Small intestine (tissue), 16 donors: Measurements from ENCODE around the gene KCNH1. TPM values are rescaled to one million over a fixed set of nuclear protein-coding genes. Genes with fewer than 3 reads are reported as not detected.

ENCODE experiments used
- DNase-seq, 2 donors: peaks; one replicate each; pipeline versions ENCODE4 v3.0.0 to v3.0.0-alpha.2; 2013
- FAIRE-seq: peaks from 2 replicates; lab custom pipeline; 2012; peaks lifted over from hg19 to GRCh38; lab: Jason Lieb, UNC
- H3K27ac ChIP-seq, 3 donors: one replicate each; pipeline ENCODE4 v1.5.1; 2013; ENCODE audit warnings: low read length in 2 of 3, mild to moderate bottlenecking in 2 of 3, control low read depth in 1 of 3, inconsistent platforms in 1 of 3, low read depth in 1 of 3, moderate library complexity in 1 of 3
- H3K27me3 ChIP-seq, 3 donors: one replicate each; pipeline ENCODE4 v1.6.1; 2013; ENCODE audit warnings: low read length in 3 of 3, inconsistent platforms in 1 of 3; ENCODE audit not compliant: control insufficient read depth in 3 of 3, insufficient read depth in 3 of 3
- H3K36me3 ChIP-seq, 3 donors: one replicate each; pipeline ENCODE4 v1.6.1; 2013; ENCODE audit warnings: low read length in 3 of 3, inconsistent platforms in 1 of 3, low read depth in 1 of 3, mild to moderate bottlenecking in 1 of 3, moderate library complexity in 1 of 3; ENCODE audit not compliant: control insufficient read depth in 3 of 3, insufficient read depth in 2 of 3
- H3K4me1 ChIP-seq, 3 donors: one replicate each; pipeline ENCODE4 v1.6.1; 2013; ENCODE audit warnings: low read length in 2 of 3, inconsistent platforms in 1 of 3, low read depth in 1 of 3, mild to moderate bottlenecking in 1 of 3, moderate library complexity in 1 of 3; ENCODE audit not compliant: control insufficient read depth in 3 of 3, insufficient read depth in 2 of 3
- H3K4me3 ChIP-seq, 3 donors: one replicate each; pipeline ENCODE4 v1.5.1; 2013; ENCODE audit warnings: low read length in 3 of 3, control low read depth in 1 of 3, inconsistent platforms in 1 of 3, low read depth in 1 of 3, mild to moderate bottlenecking in 1 of 3, moderate library complexity in 1 of 3
- H3K9me3 ChIP-seq, 2 donors: one replicate each; pipeline ENCODE4 v1.6.1; 2013; ENCODE audit warnings: low read depth in 1 of 2, low read length in 1 of 2; ENCODE audit not compliant: control insufficient read depth in 2 of 2, insufficient read depth in 1 of 2
- WGBS, 3 donors: extraction: QIAGEN DNeasy Blood & Tissue Kit; methylation state at CpG; one replicate each; pipeline ENCODE4 v1.1.7; 2013; 5-methylcytosine and 5-hydroxymethylcytosine counted together
- long read RNA-seq, 10 donors: transcript quantifications; one replicate each; lab custom pipeline, GENCODE V29; 2026
- polyA plus RNA-seq, 4 donors: library from polyadenylated mRNA; stranded (reverse) in 3 of 4; unstranded in 1 of 4; fragments of 200-250 nt in 3 of 4; fragments of 120-200 nt in 1 of 4; gene quantifications; one replicate each; pipeline versions ENCODE4 v1.2.1 to v1.2.3, GENCODE V29; 2013
- donor health status: healthy with polysubstance abuse.
- donor health status: control.
- donor health status: control.
- donor health status: Bipolar disorder and iron deficiency.
- donor health status: healthy.

The KCNH1 gene, protein sequence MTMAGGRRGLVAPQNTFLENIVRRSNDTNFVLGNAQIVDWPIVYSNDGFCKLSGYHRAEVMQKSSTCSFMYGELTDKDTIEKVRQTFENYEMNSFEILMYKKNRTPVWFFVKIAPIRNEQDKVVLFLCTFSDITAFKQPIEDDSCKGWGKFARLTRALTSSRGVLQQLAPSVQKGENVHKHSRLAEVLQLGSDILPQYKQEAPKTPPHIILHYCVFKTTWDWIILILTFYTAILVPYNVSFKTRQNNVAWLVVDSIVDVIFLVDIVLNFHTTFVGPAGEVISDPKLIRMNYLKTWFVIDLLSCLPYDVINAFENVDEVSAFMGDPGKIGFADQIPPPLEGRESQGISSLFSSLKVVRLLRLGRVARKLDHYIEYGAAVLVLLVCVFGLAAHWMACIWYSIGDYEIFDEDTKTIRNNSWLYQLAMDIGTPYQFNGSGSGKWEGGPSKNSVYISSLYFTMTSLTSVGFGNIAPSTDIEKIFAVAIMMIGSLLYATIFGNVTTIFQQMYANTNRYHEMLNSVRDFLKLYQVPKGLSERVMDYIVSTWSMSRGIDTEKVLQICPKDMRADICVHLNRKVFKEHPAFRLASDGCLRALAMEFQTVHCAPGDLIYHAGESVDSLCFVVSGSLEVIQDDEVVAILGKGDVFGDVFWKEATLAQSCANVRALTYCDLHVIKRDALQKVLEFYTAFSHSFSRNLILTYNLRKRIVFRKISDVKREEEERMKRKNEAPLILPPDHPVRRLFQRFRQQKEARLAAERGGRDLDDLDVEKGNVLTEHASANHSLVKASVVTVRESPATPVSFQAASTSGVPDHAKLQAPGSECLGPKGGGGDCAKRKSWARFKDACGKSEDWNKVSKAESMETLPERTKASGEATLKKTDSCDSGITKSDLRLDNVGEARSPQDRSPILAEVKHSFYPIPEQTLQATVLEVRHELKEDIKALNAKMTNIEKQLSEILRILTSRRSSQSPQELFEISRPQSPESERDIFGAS
- polyA plus RNA-seq = under 1 TPM in 2 of 4 donors, not detected in 2; 0.13 to 0.42 TPM
- long read RNA-seq, donor 1 = 0 reads
- long read RNA-seq, donor 2 = 0 reads
- long read RNA-seq, donor 3 = 0 reads
- long read RNA-seq, donor 4 = 0 reads
- long read RNA-seq, donor 5 = 0 reads
- long read RNA-seq, donor 6 = 0 reads
- long read RNA-seq, donor 7 = 0 reads
- long read RNA-seq, donor 8 = 0 reads
- long read RNA-seq, donor 9 = 0 reads
- long read RNA-seq, donor 10 = 0 reads

- H3K9me3 ChIP-seq = no peaks in the 10 kb centered on the region
- H3K4me1 ChIP-seq = peaks cover 0 to 8% (median 0%) of the 10 kb centered on the region in 3 donors
- no peaks in the 10 kb centered on the region for H3K36me3 ChIP-seq
- FAIRE-seq (no peak), DNase-seq (peak; percentile 14 to 81)
- H3K27ac ChIP-seq = no peak within 1 kb of the TSS
- WGBS, 3 donors = 1% methylated on average over 51 to 61 of the region's 61 CpGs
- peaks cover 0 to 39% (median 14%) of the 10 kb centered on the region in 3 donors for H3K27me3 ChIP-seq
- peak within 1 kb of the TSS in 2 of 3 donors; percentile 29 to 30 for H3K4me3 ChIP-seq
These were observed at the start of gene KCNH1 for GRCh38 chr1:211133836-211134669. Gene KCNH1 (minus strand): TSS chr1:211134148. CDS start chr1:211133945, 203 bp downstream.

- H3K9me3 ChIP-seq = no peaks in the 10 kb centered on the region
- H3K4me1 ChIP-seq = no peaks in the 10 kb centered on the region
- H3K36me3 ChIP-seq = no peaks in the 10 kb centered on the region
- FAIRE-seq = no peak
- no peak for DNase-seq
- no peak overlapping the region for H3K27ac ChIP-seq
- H3K27me3 ChIP-seq = no peaks in the 10 kb centered on the region
- no peak overlapping the region for H3K4me3 ChIP-seq
- WGBS, 3 donors = 83 to 94% (median 83%) methylated on average over 2 of the region's 2 CpGs
These were observed 48.8 kb upstream of the KCNH1 start for GRCh38 chr1:211182746-211183145.

GRCh38 chr1:211174375-211174774 is 40.4 kb upstream of the KCNH1 start:
- H3K27me3 ChIP-seq = no peaks in the 10 kb centered on the region
- no peak for FAIRE-seq
- H3K4me3 ChIP-seq = no peak overlapping the region
- no peak overlapping the region for H3K27ac ChIP-seq
- WGBS, 3 donors = 46 to 63% (median 59%) methylated on average over 2 of the region's 2 CpGs
- no peak for DNase-seq
- H3K9me3 ChIP-seq = peaks cover 0 to 6% of the 10 kb centered on the region in 2 donors
- H3K4me1 ChIP-seq = no peaks in the 10 kb centered on the region
- no peaks in the 10 kb centered on the region for H3K36me3 ChIP-seq

GRCh38 chr1:211172657-211173056 is 38.7 kb upstream of the KCNH1 start:
- FAIRE-seq = no peak
- DNase-seq = no peak

DNA sequence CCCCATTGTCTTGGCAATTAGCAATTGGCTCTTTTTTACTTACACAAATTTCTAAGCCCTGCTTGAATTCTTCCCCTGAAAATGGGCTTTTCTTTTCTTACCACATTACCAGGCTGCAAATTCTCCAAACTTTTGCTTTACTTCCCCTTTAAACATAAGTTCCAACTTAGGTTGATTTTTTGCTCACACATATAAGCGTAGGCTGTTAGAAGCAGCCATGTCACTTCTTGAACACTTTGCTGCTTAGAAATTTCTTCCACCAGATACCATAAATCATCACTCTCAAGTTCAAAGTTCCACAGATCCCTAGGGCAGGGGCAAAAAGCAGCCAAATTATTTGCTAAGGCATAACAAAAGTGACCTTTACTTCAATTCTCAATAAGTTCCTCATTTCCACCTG is 35.4 kb upstream of the KCNH1 start:
- Histone ChIP-seq H3K4me1 (no peaks in the 10 kb centered on the region), H3K27me3 (no peaks in the 10 kb centered on the region), H3K9me3 (peaks cover 0 to 16% of the 10 kb centered on the region in 2 donors), H3K4me3 (no peak overlapping the region), H3K36me3 (no peaks in the 10 kb centered on the region), H3K27ac (no peak overlapping the region)
- no peak for DNase-seq
- WGBS, 3 donors = 95 to 96% (median 96%) methylated on average over 1 of the region's 1 CpG
- no peak for FAIRE-seq

More at GRCh38 chr1:211172657-211173056, 38.7 kb upstream of the KCNH1 start:
- Histone ChIP-seq H3K27ac (no peak overlapping the region), H3K4me1 (no peaks in the 10 kb centered on the region), H3K9me3 (peaks cover 0 to 16% of the 10 kb centered on the region in 2 donors), H3K27me3 (no peaks in the 10 kb centered on the region), H3K4me3 (no peak overlapping the region), H3K36me3 (no peaks in the 10 kb centered on the region)

GRCh38 chr1:211158866-211159265 is 24.9 kb upstream of the KCNH1 start:
- FAIRE-seq = no peak
- no peak for DNase-seq
- H3K4me3 ChIP-seq = no peak overlapping the region
- peaks cover 0 to 5% of the 10 kb centered on the region in 2 donors for H3K9me3 ChIP-seq
- WGBS, 3 donors = 50 to 85% (median 79%) methylated on average over 1 of the region's 1 CpG
- H3K4me1 ChIP-seq = no peaks in the 10 kb centered on the region
- no peaks in the 10 kb centered on the region for H3K27me3 ChIP-seq
- no peaks in the 10 kb centered on the region for H3K36me3 ChIP-seq
- no peak overlapping the region for H3K27ac ChIP-seq

DNA sequence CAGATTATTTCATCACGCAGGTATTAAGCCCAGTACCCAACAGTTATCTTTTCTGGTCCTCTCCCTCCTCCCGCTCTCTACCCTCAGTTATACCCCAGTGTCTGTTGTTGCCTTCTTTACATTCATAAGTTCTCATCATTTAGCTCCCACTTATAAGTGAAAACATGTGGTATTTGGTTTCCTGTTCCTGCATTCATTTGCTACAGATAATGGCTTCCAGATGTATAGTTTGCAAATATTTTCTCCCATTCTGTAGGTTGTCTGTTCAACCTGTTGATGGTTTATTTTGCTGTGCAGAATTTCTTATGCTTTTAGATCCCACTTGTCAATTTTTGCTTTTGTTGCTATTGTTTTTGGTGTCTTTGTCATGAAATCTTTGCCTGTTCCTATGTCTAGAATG is 21.1 kb upstream of the KCNH1 start:
- 92 to 99% (median 95%) methylated on average over 2 of the region's 2 CpGs for WGBS, 3 donors
- H3K27me3 ChIP-seq = no peaks in the 10 kb centered on the region
- no peak for FAIRE-seq
- no peak overlapping the region for H3K4me3 ChIP-seq
- H3K27ac ChIP-seq = no peak overlapping the region
- H3K36me3 ChIP-seq = no peaks in the 10 kb centered on the region
- H3K9me3 ChIP-seq = no peaks in the 10 kb centered on the region
- H3K4me1 ChIP-seq = no peaks in the 10 kb centered on the region
- DNase-seq = no peak
